ENCODE results near the gene MVP.
A peak's percentile ranks its signal among the peaks of the same experiment; 100 is the strongest.
"Not testable (repeated sequence)": the region's sequence is repeated elsewhere in the genome, so short reads cannot be mapped to it uniquely, and the experiment has no call there.

Gene MVP

GRCh38 chr16:29820271-29820701 is at the start of gene MVP:
Gene MVP, plus strand, starts transcription at chr16:29820462. Its CDS starts 10,088 bp downstream, at chr16:29830550.
- DNase-seq (ENCODE audit: low read depth, low spot score): no peak

GRCh38 chr16:29772330-29772729 is 47.9 kb upstream of the MVP start:
- DNase-seq (ENCODE audit: low read depth, low spot score): not testable (repeated sequence)

GRCh38 chr16:29774730-29775129 is 45.5 kb upstream of the MVP start:
- DNase-seq (ENCODE audit: low read depth, low spot score): no peak

- DNase-seq (ENCODE audit: low read depth, low spot score): no peak
Measured at GRCh38 chr16:29775742-29776408, 44.4 kb upstream of the MVP start.

GRCh38 chr16:29777576-29778350 is 42.5 kb upstream of the MVP start, which contains the start of gene ZG16:
Gene ZG16, plus strand, starts transcription at chr16:29778256. Its CDS starts 1,011 bp downstream, at chr16:29779267.
- no peak for DNase-seq (ENCODE audit: low read depth, low spot score)

GRCh38 chr16:29779474-29779873 is 40.8 kb upstream of the MVP start:
- no peak for DNase-seq (ENCODE audit: low read depth, low spot score)

GRCh38 chr16:29783094-29783953 is 36.9 kb upstream of the MVP start:
- not testable (repeated sequence) for DNase-seq (ENCODE audit: low read depth, low spot score)

- no peak for DNase-seq (ENCODE audit: low read depth, low spot score)
Measured at GRCh38 chr16:29784157-29784556, 36.1 kb upstream of the MVP start.

- DNase-seq (ENCODE audit: low read depth, low spot score): no peak
Measured at GRCh38 chr16:29784901-29785500, 35.3 kb upstream of the MVP start.

GRCh38 chr16:29787155-29787554 is 33.1 kb upstream of the MVP start:
- not testable (repeated sequence) for DNase-seq (ENCODE audit: low read depth, low spot score)

GRCh38 chr16:29789775-29790182 is 30.5 kb upstream of the MVP start:
- no peak for DNase-seq (ENCODE audit: low read depth, low spot score)

- DNase-seq (ENCODE audit: low read depth, low spot score): peak; percentile 100
Measured at GRCh38 chr16:29790183-29790948, 29.9 kb upstream of the MVP start, which contains the start of gene KIF22. Gene KIF22, plus strand, starts transcription at chr16:29790751. Its CDS starts 9 bp downstream, at chr16:29790760.

- no peak for DNase-seq (ENCODE audit: low read depth, low spot score)
Measured at GRCh38 chr16:29790949-29791844, 29.1 kb upstream of the MVP start.

GRCh38 chr16:29791845-29792807 is 28.1 kb upstream of the MVP start:
- DNase-seq (ENCODE audit: low read depth, low spot score): no peak

- DNase-seq (ENCODE audit: low read depth, low spot score): not testable (repeated sequence)
Measured at GRCh38 chr16:29793153-29793552, 27.1 kb upstream of the MVP start.

- no peak for DNase-seq (ENCODE audit: low read depth, low spot score)
Measured at GRCh38 chr16:29794231-29794710, 26.0 kb upstream of the MVP start.

GRCh38 chr16:29802416-29802935 is 17.8 kb upstream of the MVP start:
- DNase-seq (ENCODE audit: low read depth, low spot score): no peak

GRCh38 chr16:29804020-29804419 is 16.2 kb upstream of the MVP start:
- DNase-seq (ENCODE audit: low read depth, low spot score): no peak
